Measurements from ENCODE around the gene STXBP2.

DNA sequence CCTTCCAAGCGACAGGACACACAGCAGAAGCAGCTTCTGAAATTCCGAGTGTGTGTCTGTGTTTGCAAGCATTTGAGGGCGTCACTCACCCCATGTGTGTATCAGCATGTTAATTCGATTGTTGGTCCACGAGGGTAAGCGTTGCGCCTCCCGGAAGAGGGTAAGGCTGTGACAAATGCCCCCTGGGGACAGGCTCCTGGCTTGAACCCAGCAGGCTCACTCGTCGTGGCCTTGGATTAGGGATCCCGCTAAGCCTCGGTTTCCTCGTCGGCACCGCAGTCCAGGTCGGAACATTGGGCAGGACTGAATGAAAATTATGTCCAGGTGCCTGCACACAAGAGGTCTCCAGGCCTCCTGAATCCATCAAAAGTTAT lies 606 bp upstream of the STXBP2 start:
- TF ChIP-seq, protein P1, sequence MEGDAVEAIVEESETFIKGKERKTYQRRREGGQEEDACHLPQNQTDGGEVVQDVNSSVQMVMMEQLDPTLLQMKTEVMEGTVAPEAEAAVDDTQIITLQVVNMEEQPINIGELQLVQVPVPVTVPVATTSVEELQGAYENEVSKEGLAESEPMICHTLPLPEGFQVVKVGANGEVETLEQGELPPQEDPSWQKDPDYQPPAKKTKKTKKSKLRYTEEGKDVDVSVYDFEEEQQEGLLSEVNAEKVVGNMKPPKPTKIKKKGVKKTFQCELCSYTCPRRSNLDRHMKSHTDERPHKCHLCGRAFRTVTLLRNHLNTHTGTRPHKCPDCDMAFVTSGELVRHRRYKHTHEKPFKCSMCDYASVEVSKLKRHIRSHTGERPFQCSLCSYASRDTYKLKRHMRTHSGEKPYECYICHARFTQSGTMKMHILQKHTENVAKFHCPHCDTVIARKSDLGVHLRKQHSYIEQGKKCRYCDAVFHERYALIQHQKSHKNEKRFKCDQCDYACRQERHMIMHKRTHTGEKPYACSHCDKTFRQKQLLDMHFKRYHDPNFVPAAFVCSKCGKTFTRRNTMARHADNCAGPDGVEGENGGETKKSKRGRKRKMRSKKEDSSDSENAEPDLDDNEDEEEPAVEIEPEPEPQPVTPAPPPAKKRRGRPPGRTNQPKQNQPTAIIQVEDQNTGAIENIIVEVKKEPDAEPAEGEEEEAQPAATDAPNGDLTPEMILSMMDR (IDR thresholded peaks at IDR 0.05): no peak
- no peak for TF ChIP-seq POLR2A (IDR thresholded peaks at IDR 0.05)

All from body of pancreas (tissue), 4 donors.